Retina (tissue), 1 donor: Measurements from ENCODE around the gene GRK3.
A peak's percentile ranks its signal among the peaks of the same experiment; 100 is the strongest.

Experiments used
- DNase-seq: peaks from one replicate; pipeline ENCODE4 v3.0.0-alpha.2; 2016

The GRK3 gene

GRCh38 chr22:25628494-25628893 lies 64.0 kb downstream of the GRK3 start:
- no peak for DNase-seq

DNA sequence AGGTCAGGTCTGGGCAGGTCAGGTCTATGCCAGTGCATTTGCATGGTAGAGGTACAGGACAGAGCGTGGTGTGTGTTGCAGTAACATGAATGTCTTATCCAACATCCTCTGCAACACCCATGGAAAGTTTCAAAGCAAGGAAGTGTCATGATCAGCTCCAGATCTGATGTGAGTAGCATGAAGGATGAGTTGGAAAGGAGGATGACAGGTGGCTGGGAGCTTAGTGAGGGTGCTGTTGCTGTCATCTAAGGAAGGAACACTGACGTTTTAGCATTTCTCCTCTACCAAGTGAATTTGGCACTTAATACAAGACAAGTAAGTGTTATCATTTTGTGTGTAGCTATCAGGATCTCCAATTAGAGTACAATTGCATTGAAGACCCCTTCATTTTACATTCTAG lies 65.1 kb downstream of the GRK3 start:
- peak; percentile 9 for DNase-seq

- no peak for DNase-seq
These were observed 66.0 kb downstream of the GRK3 start for GRCh38 chr22:25630447-25630846.

GRCh38 chr22:25636323-25636722 lies 71.8 kb downstream of the GRK3 start:
- DNase-seq: no peak

DNA sequence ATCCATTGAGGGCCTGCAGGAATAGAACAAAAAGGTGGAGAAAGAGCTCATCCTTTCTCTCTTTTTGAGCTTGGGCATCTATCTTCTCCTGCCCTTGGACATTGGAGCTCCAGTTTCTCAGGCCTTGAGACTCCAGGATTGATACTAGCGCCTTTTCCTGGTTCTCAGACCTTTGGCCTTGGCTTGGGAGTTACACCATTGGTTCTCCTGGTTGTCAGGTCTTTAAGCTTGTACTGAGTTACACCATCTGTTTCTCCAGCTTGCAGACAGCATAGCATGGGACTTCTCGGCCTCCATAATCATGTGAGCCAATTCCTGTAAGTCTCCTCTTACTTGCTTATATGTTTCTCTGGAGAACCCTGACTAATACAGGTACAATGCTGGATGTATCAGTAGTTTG lies 72.6 kb downstream of the GRK3 start:
- no peak for DNase-seq

DNA sequence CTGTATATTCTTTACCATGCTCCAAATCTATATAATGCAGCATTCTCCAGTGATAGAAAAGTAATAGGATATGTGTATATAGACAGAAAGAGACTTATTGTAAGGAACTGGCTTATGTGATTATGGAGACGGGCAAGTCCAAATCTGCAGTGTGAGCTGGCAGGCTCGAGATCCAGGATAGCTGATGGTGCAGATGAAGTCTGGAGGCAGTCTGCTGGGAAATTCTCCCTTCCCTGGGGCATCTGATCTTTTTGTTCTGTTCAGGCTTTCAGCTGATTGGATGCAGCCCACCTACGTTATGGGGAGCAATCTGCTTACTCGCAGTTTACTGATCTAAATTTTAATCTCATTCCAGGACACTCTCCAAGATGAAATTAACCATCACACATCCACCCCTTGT lies 73.2 kb downstream of the GRK3 start:
- DNase-seq: no peak

DNA sequence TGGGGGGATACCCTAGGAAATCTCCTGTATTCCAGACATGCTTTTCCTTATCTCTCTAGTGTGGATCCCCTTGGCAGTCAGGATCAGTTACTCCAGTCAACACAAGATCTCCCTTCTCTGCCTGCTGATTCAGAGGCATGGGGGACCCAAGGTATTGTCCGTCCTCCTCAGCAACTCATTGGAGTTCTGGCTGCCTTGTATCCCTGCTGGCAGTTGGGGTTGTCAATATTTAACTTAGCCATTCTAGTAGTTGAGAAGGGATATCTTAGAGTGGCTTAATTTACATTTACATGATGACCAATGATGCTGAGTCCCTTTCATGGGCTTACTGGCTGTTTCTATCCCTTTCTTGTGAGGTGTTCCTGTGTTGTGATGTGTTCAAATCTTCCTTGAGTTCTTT lies 74.2 kb downstream of the GRK3 start:
- no peak for DNase-seq

- no peak for DNase-seq
These were observed 77.2 kb downstream of the GRK3 start for GRCh38 chr22:25641650-25642049.

DNA sequence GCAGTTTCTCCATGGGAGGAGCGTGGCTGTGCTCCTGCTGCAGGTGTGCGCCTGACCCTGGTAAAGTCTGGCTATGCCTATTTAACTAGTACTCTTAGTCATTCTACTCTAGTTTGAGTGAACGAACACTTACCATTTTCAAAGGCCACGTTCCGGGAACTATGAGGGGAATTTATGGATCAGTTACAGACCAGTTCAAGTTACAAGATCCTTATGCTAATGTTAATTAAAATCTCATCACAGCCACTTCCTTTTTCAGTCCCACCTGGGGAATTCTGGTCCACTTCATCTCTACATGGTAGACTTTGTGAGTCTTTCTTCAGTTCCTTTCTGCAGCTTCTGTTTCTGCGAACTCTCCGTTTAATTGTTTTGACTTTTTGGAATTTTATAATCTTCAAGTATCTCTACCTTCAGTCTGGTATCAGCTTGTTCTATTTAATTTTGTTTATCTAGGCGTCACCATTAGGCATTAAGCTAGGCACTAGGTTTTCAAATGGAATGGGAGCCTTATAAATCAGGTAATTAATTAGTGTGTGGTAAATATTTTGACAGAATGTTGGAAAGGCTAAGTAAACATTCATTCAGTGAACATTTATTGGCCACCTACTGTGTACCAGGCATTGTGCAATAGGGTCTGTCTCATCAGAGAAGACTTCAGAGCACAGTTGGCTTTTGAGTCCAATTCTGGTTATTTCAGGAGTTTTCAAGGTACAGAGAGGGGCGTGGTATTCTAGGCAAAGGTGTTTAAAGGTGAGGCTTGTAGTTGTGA lies 78.9 kb downstream of the GRK3 start:
- no peak for DNase-seq

GRCh38 chr22:25644122-25644521 lies 79.6 kb downstream of the GRK3 start:
- DNase-seq: no peak

GRCh38 chr22:25645266-25645665 lies 80.8 kb downstream of the GRK3 start:
- DNase-seq: no peak

- no peak for DNase-seq
These were observed 81.5 kb downstream of the GRK3 start for GRCh38 chr22:25645964-25646363.

DNA sequence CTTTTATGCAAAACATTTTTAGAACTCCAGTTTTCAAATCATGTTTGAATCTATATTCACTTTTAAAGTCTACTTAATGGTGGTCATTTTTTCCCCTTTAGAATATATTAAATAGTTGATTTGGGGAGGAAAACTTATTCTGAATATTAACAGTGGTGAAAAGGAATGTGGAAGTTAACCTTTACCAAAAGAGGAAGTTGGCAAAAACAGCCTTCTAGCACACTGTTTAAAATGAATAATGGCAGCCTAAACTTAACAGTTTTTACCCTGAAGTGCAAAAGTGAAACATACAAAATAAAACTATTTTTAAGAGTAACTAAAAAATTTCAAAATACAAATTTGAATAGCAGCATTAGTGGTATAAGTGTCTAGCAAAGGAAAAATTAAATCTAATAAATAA lies 86.4 kb downstream of the GRK3 start:
- no peak for DNase-seq

DNA sequence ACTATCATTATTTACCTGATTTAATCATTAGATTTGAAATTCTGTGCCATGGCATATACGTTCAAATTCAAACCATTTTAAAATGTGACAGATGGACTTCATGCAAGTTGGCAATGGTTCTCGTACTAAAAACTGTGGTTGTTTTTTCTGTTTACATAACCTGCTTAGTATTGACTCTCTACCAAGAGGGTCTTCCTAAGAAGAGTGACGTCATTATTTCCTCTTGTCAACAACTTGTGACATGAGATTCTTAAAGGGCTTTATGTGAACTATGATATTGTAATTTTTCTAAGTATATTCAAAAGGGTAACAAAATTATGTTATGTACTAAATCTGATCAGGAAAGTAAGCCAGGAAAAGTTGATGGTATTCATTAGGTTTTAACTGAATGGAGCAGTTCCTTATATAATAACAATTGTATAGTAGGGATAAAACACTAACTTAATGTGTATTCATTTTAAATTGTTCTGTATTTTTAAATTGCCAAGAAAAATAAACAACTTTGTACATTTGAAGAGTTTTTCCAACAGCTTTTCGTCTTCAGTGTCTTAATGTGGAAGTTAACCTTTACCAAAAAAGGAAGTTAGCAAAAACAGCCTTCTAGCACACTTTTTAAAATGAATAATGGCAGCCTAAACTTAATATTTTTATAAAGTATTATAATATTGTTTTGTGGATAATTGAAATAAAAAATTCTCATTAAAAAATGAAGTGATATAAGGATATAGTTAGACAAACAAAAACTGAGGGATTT lies 87.0 kb downstream of the GRK3 start:
- DNase-seq: no peak

DNA sequence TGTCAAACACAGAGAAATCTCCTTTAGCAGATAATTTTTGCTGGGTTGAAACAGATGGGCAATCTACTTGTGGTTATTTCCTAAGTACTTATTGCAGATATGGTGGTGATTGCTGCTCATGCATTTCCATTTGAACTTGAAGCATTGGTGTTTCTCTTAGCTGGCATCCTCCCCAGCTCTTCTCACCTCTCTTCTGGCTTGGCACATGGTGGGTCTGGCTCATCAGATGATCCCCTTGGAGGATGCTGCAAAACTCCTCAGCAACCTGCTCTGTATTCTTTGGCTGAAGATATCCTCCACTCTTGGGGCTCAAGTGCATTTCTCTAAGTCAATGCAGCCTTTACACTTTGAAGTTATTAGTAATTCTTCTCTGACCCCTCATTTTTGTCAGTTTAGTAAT lies 90.2 kb downstream of the GRK3 start:
- no peak for DNase-seq

DNA sequence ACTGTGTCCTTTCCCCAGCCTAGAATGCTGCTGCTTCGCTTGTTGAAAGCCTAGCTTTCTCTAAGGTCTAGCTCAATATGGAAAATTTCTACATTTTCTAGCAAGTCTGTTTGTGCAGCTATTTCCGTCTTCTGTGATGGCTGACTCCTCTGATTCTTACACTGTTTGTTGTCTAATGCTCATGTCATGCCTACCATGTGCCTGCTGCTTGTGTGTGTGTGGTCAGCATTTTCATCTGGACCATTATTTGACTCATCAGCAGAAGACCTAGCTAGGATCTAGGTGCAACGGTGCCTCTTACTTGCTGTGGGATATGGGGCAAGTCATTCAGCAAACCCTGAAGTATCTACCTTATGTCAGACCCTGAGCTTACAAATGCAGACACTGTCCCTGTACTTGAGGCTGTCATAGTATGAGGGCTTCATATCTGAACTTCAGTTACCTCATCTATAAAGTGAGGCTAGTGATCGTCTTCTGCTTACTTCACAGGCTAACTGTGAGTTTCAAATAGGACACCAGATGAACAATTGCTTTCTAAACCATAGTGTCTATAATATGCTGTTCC lies 91.0 kb downstream of the GRK3 start:
- DNase-seq: no peak

GRCh38 chr22:25656724-25657123 lies 92.2 kb downstream of the GRK3 start:
- no peak for DNase-seq

DNA sequence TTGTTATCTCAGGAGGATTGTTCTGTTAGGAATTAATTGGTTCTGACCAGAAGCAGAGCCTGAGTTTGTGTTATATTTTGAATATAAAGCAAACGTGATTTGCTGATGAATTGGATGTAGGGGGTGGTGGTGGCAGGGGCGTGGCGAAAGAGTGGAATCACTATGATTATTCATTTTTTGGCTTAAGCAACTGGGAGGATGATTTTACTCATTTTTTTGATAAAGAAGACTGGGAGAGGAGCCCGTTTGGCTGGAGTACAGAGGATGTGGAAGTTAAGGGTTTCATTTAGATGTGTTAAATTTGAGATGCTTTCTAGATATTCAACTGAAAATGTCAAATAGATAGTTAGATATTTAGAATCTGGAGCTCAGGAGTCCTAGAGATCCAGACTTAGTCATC lies 94.2 kb downstream of the GRK3 start:
- DNase-seq: no peak

DNA sequence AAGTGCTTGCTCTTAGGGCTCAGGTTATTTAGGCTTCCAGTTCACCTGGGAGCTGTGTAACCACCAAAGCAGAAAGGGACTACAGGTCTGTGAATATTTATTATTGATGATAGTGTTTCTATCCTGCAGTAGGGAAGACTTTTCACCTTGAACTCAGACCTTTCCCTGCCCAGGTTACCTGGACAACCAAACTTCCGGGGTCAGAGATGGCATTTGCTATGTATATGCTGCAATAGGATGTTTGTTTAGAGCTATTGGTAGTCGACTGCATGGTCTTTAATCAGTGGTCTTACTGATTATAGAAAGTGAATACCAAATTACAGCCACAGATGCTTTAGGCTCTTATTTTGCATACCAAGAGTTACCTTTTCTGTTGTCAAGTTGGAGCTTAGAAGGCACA lies 94.9 kb downstream of the GRK3 start:
- DNase-seq: no peak

DNA sequence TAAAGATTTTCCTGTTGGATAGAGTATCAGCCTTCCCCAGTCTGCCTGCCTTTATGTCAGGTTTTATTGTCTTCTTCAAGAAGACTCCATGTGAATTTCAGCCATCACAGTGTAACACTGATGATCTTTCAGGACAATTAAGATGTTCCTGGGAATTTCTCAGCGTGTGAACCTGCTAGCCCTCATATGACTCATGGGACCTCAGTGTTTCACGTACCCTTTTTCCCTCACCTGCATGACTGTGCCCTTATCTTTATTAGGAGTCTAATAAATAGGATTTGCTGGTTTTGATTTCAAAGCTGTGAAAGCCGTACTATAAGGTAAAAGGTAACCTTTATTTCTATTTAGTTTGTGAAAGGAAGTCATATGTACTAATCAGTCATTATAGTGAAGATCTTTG lies 95.9 kb downstream of the GRK3 start:
- no peak for DNase-seq

GRCh38 chr22:25661073-25661472 lies 96.6 kb downstream of the GRK3 start:
- DNase-seq: no peak

- DNase-seq: no peak
These were observed 99.2 kb downstream of the GRK3 start for GRCh38 chr22:25663654-25664053.

GRCh38 chr22:25666308-25666707 lies 101.8 kb downstream of the GRK3 start:
- no peak for DNase-seq

DNA sequence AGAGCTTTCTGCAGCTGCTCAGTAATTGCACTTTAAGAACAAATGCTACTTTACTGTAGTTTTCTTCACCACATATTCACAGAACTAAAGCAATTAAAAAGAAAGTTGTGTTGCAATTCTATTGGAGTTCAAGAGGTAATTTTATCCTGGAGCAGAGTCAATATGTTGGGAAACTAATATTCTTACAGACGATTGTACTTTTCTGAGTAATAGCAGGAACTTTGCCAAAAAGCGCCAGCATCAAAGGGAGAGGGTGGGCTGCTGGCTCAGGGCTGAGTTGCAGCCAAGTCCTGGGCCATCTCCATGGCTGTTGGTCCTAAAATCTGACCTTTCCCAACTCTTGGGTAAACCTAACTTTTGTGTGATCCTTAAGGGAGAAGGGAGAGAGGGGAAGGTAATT lies 104.0 kb downstream of the GRK3 start:
- no peak for DNase-seq
